22Rv1 (cell line): ENCODE measurements around the gene SCN4B.
"Not testable (repeated sequence)": the region's sequence is repeated elsewhere in the genome, so short reads cannot be mapped to it uniquely, and the experiment has no call there.

Experiments used
- H3K27ac ChIP-seq: fragments of 450-650 bp; 2 replicates; pipeline ENCODE4 v1.5.1; 2017
- ZFX ChIP-seq: fragments of 450-650 bp; IDR thresholded peaks from 2 replicates; pipeline ENCODE4 v1.6.1; 2017; ENCODE audit warnings: antibody characterized with exemption, borderline replicate concordance
- TF ChIP-seq, protein P1 (sequence below): fragments of 450-650 bp; IDR thresholded peaks from 2 replicates; pipeline ENCODE4 v1.5.1; 2017; ENCODE audit warnings: mild to moderate bottlenecking

SCN4B gene

DNA sequence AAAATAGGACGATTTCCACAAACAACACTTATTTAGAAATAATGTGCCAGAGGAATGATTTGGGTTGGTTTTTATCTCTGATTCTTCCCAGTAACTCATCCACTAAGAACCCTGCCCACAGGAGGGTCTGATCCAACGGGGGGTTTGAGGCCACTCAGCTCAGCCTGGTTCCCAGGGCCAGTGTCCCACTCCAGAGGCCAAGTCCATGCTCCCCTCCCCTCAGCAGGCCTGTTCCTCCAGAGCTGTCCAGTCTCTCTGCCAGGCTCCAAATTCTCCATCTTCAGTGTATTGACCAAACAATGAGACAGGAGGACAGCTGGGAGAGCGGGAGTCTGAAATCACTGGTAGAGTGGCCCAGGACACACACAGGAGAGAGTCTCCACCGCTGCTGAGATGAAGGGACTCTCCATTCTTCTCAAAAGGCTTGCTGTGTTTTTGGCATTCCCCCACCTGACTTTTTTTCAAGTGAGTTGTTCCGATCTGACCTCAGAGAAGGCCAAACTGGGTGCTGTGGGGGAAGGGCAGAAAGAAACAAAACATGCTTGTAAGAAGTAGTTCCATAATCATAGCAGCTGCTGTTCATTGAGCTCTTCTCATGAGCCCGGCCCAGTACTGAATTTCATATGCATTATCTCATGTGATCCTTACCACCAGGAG is 41.4 kb upstream of the SCN4B start:
- H3K27ac ChIP-seq: peak overlapping the region; percentile 63
- no peak for TF ChIP-seq ZFX
- TF ChIP-seq, protein P1, sequence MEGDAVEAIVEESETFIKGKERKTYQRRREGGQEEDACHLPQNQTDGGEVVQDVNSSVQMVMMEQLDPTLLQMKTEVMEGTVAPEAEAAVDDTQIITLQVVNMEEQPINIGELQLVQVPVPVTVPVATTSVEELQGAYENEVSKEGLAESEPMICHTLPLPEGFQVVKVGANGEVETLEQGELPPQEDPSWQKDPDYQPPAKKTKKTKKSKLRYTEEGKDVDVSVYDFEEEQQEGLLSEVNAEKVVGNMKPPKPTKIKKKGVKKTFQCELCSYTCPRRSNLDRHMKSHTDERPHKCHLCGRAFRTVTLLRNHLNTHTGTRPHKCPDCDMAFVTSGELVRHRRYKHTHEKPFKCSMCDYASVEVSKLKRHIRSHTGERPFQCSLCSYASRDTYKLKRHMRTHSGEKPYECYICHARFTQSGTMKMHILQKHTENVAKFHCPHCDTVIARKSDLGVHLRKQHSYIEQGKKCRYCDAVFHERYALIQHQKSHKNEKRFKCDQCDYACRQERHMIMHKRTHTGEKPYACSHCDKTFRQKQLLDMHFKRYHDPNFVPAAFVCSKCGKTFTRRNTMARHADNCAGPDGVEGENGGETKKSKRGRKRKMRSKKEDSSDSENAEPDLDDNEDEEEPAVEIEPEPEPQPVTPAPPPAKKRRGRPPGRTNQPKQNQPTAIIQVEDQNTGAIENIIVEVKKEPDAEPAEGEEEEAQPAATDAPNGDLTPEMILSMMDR: no peak

DNA sequence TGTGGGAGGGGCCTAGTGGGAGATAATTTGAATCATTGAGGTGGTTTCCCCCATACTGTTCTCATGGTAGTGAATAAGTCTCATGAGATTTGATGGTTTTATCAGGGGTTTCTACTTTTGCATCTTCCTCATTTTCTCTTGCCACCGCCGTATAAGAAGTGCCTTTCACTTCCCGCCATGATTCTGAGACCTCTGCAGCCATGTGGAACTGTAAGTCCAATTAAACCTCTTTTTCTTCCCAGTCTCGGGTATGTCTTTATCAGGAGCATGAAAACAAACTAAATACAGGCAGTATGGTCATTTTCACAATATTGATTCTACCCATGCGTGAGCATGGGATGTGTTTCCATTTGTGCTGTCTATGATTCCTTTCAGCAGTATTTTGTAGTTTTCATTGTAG is 40.2 kb upstream of the SCN4B start:
- not testable (repeated sequence) for H3K27ac ChIP-seq

DNA sequence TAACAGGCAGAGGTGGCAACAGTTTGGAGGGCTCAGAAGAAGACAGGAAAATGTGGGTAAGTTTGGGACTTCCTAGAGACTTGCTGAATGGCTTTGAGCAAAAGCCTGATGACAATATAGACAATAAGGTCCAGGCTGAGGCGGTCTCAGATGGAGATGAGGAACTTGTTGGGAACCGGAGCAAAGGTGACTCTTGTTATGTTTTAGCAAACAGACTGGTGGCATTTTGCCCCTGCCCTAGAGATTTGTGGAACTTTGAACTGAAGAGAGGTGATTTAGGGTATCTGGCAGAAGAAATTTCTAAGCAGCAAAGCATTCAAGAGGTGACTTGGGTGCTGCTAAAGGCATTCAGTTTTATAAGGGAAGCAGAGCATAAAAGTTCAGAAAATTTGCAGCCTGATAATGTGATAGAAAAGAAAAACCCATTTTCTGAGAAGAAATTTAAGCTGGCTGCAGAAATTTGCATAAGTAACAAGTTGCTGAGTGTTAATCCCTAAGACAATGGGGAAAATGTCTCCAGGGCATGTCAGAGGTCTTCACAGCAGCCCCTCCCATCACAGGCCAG is 38.4 kb upstream of the SCN4B start:
- not testable (repeated sequence) for H3K27ac ChIP-seq

DNA sequence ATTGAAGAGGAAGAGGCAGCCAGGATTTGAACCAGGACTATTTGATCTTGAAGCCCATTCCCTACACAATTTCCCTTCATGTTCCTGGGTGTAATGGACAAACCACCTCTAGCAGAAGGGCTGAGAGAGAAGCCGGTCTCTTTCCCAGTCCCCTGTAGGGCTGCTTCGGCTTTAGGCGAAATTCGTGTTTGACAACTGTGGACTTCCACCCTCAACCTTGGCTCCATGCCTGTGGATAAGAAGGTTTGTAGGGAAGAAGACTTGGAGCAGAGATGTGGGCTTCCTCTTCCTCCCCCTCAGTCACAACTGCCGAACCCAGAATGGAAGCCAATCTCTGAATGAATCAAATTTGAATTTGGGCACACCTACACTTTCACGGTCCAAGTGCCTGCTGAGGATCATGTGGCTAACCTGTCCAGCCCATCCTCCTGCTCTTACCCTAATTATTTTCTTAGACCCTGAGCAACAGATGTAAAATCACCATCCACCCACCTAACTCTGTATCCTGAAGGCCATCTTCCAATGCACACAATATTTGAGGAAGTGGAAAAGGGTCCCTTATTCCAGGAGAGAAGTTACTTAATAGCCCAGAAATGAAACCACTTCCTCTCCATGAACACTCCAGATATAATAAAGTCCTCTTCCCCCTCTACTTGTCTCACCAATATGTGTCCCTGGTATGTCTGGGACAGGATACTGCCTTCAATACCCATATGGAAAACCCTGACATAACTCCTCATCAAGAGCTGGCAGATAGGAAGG is 33.9 kb upstream of the SCN4B start:
- TF ChIP-seq, protein P1: no peak
- no peak for TF ChIP-seq ZFX

DNA sequence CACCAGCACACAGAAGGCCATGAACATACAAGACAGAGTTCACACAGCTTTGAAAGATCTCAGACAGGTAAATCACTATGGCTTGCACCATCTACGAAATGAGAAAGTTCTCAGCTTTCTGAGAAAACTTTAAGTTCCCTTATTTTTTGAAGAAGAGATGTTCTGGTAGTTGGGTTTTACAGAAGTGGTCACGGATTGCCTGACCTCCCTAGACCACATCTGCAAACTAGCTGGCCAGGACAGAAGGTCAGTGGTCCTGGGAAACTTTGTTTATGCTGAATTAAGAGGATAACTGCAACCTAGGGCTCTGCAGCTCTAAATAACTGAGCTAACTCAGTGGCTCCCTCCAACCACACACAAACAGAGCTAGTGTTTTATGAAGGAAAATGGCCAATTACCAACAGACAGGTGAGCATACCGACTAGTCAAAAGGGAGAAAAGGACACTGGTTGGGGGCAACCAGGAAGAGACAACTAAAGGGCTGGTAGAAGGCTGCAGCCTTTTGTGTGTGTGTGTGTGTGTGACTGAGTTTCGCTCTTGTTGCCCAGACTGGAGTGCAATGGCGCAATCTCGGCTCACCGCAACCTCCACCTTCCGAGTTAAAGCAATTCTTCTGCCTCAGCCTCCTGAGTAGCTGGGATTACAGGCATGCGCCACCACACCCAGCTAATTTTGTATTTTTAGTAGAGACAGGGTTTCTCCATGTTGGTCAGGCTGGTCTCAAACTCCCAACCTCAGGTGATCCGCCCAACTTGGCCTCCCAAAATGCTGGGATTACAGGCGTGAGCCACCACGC is 32.4 kb upstream of the SCN4B start:
- H3K27ac ChIP-seq: no peak overlapping the region
- no peak for TF ChIP-seq ZFX
- TF ChIP-seq, protein P1: no peak

More for the DNA sequence above, 33.9 kb upstream of the SCN4B start:
- H3K27ac ChIP-seq: no peak overlapping the region

DNA sequence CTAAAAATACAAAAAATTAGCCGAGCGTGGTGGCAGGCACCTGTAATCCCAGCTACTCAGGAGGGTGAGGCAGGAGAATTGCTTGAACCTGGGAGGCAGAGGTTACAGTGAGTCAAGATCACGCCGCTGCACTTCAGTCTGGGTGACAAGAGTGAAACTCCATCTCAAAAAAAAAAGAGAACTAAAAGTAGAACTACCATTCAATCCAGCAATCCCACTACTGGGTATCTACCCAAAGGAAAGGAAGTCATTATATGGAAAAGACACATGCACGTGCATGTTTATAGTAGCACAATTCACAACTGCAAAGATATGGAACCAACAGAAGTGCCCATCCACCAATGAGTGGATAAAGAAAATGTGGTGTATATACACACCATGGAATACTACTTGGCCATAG is 31.1 kb upstream of the SCN4B start:
- H3K27ac ChIP-seq: not testable (repeated sequence)

DNA sequence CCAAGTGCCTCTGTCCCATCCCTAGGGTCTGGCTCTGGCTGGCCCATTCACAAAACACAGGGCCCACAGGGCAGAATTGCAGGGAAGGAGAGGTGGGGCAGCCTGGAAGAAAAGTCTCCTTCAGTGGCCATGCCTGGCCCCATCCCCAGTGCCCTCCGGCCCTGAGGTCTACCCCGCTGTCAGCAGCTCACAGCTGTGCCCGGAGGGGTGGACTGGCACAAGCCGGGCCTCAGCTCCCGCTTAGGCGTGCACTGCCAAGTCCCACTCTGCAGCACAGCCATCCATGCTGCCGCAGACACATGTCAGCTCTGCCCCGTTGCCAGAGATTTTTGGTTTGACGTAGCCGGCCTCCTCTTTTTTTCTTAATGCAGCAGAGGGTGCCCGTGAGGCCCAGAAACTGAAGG is 27.7 kb upstream of the SCN4B start:
- TF ChIP-seq, protein P1: no peak
- no peak for TF ChIP-seq ZFX
- H3K27ac ChIP-seq: no peak overlapping the region

DNA sequence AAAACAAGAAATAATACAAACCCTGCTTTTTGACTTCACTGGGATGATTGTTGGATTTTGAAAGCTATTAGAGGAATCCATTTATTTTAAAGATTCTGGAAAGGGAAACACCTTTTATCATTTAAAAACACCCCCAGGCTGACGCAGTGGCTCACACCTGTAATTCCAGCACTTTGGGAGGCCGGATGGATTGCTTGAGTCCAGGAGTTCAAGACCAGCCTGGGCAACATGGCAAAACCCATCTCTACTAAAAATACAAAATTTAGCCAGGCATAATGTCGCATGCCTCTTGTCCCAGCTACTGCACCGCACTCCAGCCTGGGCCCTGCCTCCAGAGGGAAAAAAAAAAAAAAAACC is 24.1 kb upstream of the SCN4B start:
- no peak for TF ChIP-seq ZFX
- TF ChIP-seq, protein P1: no peak
- no peak overlapping the region for H3K27ac ChIP-seq
